Activated CD8-positive, alpha-beta memory T cell treated with anti-CD3 and anti-CD28 coated beads, Interleukin-2, amount 10 ng/mL, durations not matched to agents 7 days and 5 days (primary cell): ENCODE results near the gene PRKAB1. TPM values are rescaled to one million over a fixed set of nuclear protein-coding genes. Genes with fewer than 3 reads are reported as not detected.

Experiments
- microRNA-seq: library from miRNA; unstranded; fragments of <30 nt; microRNA quantifications from one replicate; pipeline ENCODE4 v1.2.0, GENCODE V29; 2022
- total RNA-seq, 2 experiments: library from RNA; stranded (reverse); gene quantifications; one replicate each; pipeline ENCODE4 v1.2.3, GENCODE V29; 2021

The PRKAB1 gene
- total RNA-seq, 2 experiments from 2014 or later = 38.2 to 38.7 TPM

Small RNA genes lying within 50 kb of the gene (microRNA-seq; reads per million reads assigned to microRNA genes)
- not detected for gene MIR1178

Other genes with a start within 250 kb of the PRKAB1 start
- not detected for gene TMEM233, start 74.4 kb upstream of the PRKAB1 start, total RNA-seq
- 100 to 1,000 TPM in 1 of 2 experiments, 10 to 100 TPM in 1; 82.9 to 124 TPM for gene CIT, start 209.2 kb downstream of the PRKAB1 start, total RNA-seq